Stimulated activated CD4-positive, alpha-beta T cell treated with anti-CD3 and anti-CD28 coated beads, Interleukin-15, amount 100 ng/mL, for 24 hours (primary cell): ENCODE results near the gene KPTN.

Experiments
- DNase-seq: peaks from one replicate; pipeline ENCODE4 v3.0.0-alpha.2; 2020

Gene KPTN

GRCh38 chr19:47508721-47509120 lies 24.7 kb upstream of the KPTN start:
- DNase-seq = no peak

- DNase-seq = no peak
Measured at GRCh38 chr19:47507924-47508553, 24.0 kb upstream of the KPTN start.

GRCh38 chr19:47507012-47507411 lies 23.0 kb upstream of the KPTN start:
- no peak for DNase-seq

GRCh38 chr19:47506459-47506858 lies 22.4 kb upstream of the KPTN start:
- DNase-seq = no peak

GRCh38 chr19:47505506-47505905 lies 21.5 kb upstream of the KPTN start:
- DNase-seq = no peak

DNA sequence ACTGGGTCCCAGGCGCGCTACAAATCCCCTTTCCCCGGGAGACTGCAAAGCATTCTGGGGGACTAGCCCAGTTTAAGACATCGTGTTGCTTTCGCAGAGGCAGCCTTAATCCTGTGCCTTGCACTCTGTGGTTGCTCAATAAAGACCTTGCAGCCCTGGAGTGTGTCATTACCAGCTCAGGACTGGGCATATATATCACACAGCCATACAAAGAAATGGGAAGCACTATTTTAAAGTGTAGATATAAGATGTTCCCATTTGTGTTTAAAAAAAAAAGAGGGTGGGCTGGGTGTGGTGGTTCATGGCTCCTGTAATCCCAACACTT lies 19.8 kb upstream of the KPTN start:
- no peak for DNase-seq

DNA sequence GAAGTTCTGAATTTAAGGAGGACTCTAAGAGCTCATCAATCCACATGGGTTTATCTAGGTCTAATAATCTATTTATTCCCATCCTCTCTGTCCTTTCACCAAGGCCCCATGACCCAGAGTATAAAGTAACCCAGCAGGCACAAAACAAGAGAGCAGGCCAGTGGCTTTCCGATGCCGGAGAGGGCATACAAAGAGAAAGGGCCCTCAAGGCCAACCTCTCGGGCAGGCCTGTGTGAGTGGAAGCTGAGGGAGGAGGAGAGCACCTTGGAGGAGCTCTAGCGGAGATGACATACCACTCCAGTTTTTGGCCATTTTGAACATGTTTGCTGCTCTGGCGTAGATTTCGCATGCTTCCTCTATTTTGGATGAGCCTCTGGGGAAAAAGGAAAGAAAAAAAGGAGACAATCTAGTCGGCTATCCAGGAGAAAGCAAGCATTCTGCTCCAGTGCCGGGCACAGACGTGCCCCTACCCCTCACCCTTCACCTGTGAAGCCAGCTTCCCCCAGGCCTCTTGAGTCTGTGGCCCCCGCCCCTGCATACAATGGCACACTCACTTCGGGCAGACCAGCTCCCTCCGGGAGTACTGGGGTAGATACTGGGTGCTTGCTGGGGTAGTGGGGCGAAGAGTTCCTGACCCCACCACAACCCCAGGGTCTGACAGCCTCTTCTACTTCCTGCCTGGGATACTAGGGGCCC lies 19.3 kb upstream of the KPTN start:
- DNase-seq = no peak

DNA sequence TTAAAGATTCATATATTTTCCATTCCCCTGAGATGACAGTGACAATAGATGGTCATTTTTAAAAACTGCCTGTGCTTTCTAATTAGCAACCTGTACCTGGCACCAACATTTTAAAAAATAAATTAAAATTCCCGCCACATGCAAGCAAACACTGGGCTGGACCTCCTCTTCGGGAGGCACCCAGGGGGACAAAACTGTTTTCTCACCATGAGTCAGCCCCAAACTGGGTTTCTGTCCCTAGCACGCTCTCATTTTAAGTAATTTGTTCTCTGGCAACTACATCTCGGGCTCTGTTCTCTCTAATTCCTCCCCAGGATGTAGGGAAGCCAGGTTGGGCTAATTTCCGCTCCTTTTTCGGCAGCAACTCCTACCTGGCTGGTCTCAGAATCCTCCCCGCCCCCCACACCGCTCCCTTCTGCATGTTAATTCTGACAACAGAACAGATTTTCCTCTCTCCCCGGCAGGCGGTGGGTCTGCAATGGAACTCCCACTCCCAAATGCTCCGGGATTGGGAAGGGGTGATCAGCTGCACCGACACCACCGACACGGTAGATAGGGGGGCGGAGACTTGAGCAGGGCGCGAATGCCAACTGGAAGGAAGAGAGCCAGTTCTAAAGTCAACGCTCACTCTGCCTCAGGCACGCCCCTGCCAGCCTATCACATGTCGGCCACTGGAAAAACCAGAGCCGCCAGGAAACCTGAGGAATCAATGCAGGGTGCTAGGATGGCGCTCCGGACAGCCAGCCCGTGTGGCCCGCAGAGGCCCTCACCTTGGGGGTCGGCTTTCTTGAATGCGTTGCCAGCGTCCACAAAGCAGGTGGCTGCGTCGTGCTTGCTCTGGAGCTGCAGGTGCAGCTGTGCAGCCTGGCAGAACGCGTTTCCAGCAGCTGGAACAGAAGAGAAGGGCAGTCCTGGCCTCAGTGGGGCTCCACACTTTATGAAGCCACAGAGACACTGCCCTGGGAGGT lies 16.1 kb upstream of the KPTN start:
- DNase-seq = no peak

DNA sequence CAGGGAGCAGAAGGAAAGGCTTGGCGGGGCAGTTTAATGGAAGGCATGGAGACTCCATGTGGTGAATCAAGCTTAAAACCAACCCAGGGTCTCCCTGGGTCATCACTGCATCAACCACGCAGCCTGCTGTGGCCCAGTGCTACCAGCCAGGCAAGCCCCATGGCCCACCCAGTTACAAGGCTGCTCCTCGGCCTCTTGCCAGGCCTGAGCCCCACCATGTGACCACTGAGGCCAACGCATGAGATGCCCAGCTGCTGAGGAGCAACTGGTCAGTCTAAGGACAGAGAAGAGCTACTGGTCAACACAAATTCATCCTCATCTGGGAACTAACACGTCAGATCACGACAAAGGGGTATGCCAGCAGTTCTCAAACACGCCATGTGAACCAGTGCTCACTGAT lies 15.4 kb upstream of the KPTN start:
- no peak for DNase-seq

- no peak for DNase-seq
Measured at GRCh38 chr19:47498561-47498960, 14.5 kb upstream of the KPTN start.

DNA sequence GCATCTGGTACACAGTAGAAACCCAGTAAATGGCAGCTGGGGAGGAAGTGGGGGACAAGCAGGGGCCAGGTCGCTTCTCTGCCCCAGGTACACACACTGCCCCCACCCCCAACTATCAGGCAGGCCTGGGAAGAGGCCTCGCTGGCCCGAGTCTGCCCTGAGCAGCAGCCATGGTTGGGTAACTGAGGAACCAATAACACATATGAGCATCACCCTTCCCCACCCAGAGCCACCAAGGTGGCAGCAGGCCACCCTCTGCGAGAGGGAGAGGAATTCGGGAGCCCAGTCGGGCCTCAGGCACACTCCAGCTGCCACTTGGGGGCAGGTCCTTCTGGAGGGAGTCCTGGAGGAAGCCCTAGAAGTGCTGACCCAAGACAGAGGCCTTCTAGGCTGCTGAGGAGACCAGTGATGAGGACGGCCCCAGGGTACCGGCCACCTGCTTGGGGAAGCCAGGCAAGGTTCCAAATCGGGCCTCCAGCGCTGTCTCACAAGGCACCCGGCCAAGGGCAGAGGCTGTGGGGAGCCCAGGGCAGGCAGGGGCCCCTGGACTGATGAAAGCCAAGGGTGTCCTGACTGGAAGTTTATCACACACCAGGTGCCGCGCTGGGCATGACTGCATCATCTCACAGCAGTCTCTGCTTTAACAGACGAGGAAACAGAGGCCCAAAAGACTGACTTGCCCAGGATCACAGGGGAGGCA lies 14.0 kb upstream of the KPTN start:
- DNase-seq = no peak

DNA sequence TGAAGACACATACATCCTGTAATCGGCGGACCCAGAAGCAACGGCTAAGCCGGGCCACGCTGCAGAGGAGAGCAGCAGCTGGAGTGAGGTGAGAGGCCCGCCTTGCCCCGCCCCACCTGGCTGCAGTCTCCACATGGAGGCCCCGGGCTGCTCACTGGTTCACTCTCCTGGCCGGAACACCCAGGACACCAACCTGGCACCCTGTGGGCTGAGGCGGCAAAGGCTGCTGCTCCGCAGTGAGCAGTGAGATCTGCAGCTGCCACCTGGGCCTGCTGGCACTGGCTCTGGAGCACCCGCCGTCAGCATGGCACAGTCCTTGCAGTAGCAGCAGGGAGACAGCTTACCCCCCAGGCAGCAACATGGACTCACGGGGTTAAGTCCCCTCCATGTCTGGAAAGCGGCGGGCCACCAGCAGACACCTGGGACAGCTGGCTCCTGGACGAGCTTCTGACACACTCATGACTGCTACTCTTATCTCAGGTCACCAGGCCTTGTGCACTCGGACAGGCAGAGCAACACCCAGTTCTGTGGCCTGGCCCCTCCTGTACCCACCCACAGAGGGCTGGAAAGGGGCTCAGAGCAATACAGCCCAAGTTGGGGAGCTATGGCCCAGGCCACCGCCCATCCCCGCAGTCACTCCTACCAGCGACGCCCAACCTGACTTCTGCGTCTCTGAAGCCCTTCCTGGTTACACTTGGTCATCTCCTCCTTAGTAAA lies 13.2 kb upstream of the KPTN start:
- DNase-seq = no peak

DNA sequence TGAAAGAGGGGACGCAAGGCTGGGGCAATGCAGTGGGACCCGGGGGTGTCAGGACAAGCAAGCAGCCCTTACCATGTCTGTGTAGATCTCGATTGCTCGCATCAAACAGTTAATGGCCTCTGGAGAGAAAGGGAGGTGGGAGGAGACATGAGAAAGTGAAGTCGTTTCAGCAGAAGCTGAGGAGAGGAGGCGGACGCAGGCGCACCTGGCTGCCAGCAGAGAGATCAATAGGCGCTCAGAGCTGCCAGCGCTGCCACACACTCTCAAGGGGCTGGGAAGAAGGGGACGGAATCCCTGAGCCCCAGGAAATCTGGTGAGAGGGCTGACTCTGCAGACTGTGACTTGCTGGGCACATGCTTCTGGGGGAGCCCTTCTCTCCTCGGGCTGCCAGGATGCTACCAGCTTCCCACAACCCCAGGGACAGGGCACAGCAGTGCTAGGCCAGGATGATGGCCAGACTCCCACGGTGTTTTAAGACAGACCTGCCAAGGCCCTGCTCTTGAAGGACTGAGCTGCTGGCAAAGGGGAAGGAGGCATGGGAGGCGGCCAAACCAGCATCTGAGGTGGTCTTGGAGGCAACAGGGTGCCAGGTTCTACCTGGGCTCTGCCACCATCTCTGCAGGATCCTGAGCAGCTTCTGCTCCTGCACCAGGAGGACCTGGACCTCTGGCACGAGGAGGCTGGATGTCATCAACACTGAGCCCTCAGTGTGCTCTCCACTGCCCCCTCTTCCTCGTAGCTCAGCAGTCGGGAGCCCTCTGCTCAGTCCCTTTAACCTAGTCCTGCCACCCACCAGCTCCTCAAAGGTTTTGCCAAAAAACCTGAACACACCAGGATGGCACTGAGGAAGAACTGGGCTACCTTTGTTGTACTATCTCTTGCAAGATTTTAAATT lies 11.7 kb upstream of the KPTN start:
- DNase-seq = no peak

DNA sequence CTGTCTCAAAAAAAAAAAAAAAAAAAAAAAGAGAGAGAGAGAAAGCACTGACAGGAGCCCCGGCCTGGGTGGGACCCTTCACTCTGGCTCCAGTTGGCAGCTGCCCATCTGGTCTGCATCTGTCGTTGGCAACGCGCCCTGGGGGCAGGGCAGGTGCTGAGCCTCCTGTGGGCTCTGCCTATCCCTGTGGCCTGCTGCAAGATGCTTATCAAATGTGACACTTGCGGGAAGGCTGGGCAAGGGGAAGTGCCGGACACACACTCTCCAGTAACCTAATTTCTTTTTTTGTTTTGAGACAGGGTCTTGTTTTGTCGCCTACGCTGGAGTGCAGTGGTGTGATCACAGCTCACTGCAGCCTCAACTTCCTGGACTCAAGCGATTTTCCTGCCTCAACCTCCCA lies 10.7 kb upstream of the KPTN start:
- no peak for DNase-seq

GRCh38 chr19:47494211-47494547 lies 10.2 kb upstream of the KPTN start:
- DNase-seq = no peak

- no peak for DNase-seq
Measured at GRCh38 chr19:47493378-47494210, 9.6 kb upstream of the KPTN start.

- no peak for DNase-seq
Measured at GRCh38 chr19:47492571-47493377, 8.8 kb upstream of the KPTN start.

DNA sequence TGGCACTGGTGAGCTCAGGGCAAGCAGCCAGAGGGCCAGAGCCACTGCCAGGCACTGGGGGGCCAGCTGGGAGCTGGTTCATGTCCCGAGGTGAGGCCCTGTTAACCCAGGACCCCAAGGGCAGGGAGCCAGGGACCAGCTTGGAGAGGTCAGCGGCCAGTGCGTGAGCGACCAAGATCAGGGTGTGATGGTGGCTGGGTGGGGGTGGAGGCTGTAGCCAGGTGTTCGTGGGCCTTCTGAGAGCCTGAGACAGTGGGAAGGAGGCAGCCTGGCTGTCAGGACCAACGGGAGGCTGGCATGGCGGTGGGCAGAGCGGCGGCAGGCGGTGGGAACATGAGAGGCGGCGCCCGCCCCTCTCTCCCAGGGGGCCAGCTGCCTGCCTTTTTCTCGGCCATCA lies 8.1 kb upstream of the KPTN start:
- DNase-seq = no peak

- DNase-seq = no peak
Measured at GRCh38 chr19:47491358-47492136, 7.5 kb upstream of the KPTN start.
